SK-N-SH (cell line): ENCODE data around the gene SCO1. TPM values are rescaled to one million over a fixed set of nuclear protein-coding genes. Genes with fewer than 3 reads are reported as not detected.

Experiments
- CTCF ChIA-PET: fragments of 300-600, 350-600 bp; formaldehyde crosslinking; extraction: SDS; loops from one replicate; lab custom pipeline; 2021; lab: Yijun Ruan, JAX
- POLR2A ChIA-PET: fragments of 350-600 bp; sonication (Branson Sonifier 250); formaldehyde crosslinking; extraction: SDS; loops from one replicate; lab custom pipeline; 2020; ENCODE audit warnings: antibody characterized with exemption, inconsistent platforms; lab: Yijun Ruan, JAX
- DNase-seq: peaks from one replicate; pipeline ENCODE4 v3.0.0; 2012
- H2AFZ ChIP-seq: fragments of 200-600 bp; sonication (generic); 2 replicates; pipeline ENCODE4 v1.8.1; 2016; ENCODE audit warnings: antibody characterized with exemption, mild to moderate bottlenecking, low read depth
- H3F3A ChIP-seq: fragments of 200-600 bp; sonication (generic); replicated peaks from 2 replicates; pipeline ENCODE3; 2016; ENCODE audit warnings: antibody characterized with exemption, mild to moderate bottlenecking; ENCODE audit not compliant: insufficient read depth
- H3K27ac ChIP-seq, 2 experiments: fragments of 200-500 bp in 1 of 2; fragments of 200-600 bp in 1 of 2; sonication (Bioruptor generic) in 1 of 2; sonication (generic), shearing (Covaris generic) in 1 of 2; 2 replicates each; pipeline versions ENCODE4 v1.5.1 to v1.6.1; 2014 to 2016; ENCODE audit warnings: low read depth in 2 of 2, inconsistent platforms in 1 of 2, low read length in 1 of 2, mild to moderate bottlenecking in 1 of 2, mixed read lengths in 1 of 2
- H3K27me3 ChIP-seq: fragments of 200-600 bp; sonication (generic), shearing (Covaris generic); 2 replicates; pipeline ENCODE4 v1.6.1; 2016; ENCODE audit warnings: mixed run types; ENCODE audit not compliant: insufficient read depth
- H3K36me3 ChIP-seq, 2 experiments: fragments of 200-500 bp in 1 of 2; fragments of 200-600 bp in 1 of 2; sonication (Bioruptor generic) in 1 of 2; sonication (generic) in 1 of 2; replicated peaks in 1 of 2; 2 replicates each; pipeline versions ENCODE3 to v1.5.1; 2014 to 2016; ENCODE audit warnings: low read length in 1 of 2, mild to moderate bottlenecking in 1 of 2; ENCODE audit not compliant: insufficient read depth in 2 of 2, control insufficient read depth in 1 of 2
- H3K4me1 ChIP-seq, 2 experiments: fragments of 200-500 bp in 1 of 2; fragments of 200-600 bp in 1 of 2; sonication (Bioruptor generic) in 1 of 2; sonication (generic), shearing (Covaris generic) in 1 of 2; 2 replicates each; pipeline versions ENCODE4 v1.5.1 to v1.6.1; 2014 to 2016; ENCODE audit warnings: low read depth in 1 of 2, low read length in 1 of 2, mixed run types in 1 of 2; ENCODE audit not compliant: insufficient read depth in 2 of 2, control insufficient read depth in 1 of 2
- H3K4me2 ChIP-seq: fragments of 200-600 bp; sonication (generic), shearing (Covaris generic); 2 replicates; pipeline ENCODE4 v1.6.1; 2017; ENCODE audit warnings: mixed run types
- H3K4me3 ChIP-seq, 2 experiments: fragments of 200-500 bp in 1 of 2; fragments of 200-600 bp in 1 of 2; sonication (Bioruptor generic) in 1 of 2; sonication (generic), shearing (Covaris generic) in 1 of 2; 2 replicates each; pipeline versions ENCODE4 v1.5.1 to v1.8.1; 2014 to 2016; ENCODE audit warnings: low read depth in 2 of 2, inconsistent platforms in 1 of 2, low read length in 1 of 2, mild to moderate bottlenecking in 1 of 2, mixed read lengths in 1 of 2, moderate library complexity in 1 of 2
- H3K79me2 ChIP-seq: fragments of 200-600 bp; sonication (generic); 2 replicates; pipeline ENCODE4 v1.8.1; 2017; ENCODE audit warnings: mild to moderate bottlenecking; ENCODE audit not compliant: insufficient read depth
- H3K9ac ChIP-seq: fragments of 200-600 bp; sonication (generic); 2 replicates; pipeline ENCODE4 v1.6.1; 2017; ENCODE audit warnings: mixed run types
- H3K9me2 ChIP-seq: fragments of 200-600 bp; sonication (generic); 2 replicates; pipeline ENCODE4 v1.6.1; 2017; ENCODE audit warnings: mixed run types
- H3K9me3 ChIP-seq: fragments of 200-600 bp; sonication (generic); 2 replicates; pipeline ENCODE4 v1.6.1; 2017; ENCODE audit warnings: mixed run types, mild to moderate bottlenecking, moderate library complexity
- H4K20me1 ChIP-seq: fragments of 200-600 bp; sonication (generic); 2 replicates; pipeline ENCODE4 v1.6.1; 2017; ENCODE audit warnings: mild to moderate bottlenecking, mixed run types; ENCODE audit not compliant: insufficient read depth
- EP300 ChIP-seq, 2 experiments: IDR thresholded peaks; 2 replicates each; pipeline versions ENCODE4 v1.4.0 to v1.6.1; 2012; ENCODE audit warnings: borderline replicate concordance in 1 of 2, low read depth in 1 of 2, low read length in 1 of 2
- EZH2phosphoT487 ChIP-seq: fragments of 200-600 bp; sonication (generic); IDR thresholded peaks from 2 replicates; pipeline ENCODE4 v1.6.1; 2017; ENCODE audit warnings: low read depth, mixed run types, mild to moderate bottlenecking, antibody characterized with exemption, moderate library complexity, borderline replicate concordance
- FOSL2 ChIP-seq: IDR thresholded peaks from 2 replicates; pipeline ENCODE4 v1.4.0; 2012; ENCODE audit warnings: low read depth, mild to moderate bottlenecking, moderate library complexity, borderline replicate concordance
- JUND ChIP-seq: IDR thresholded peaks from 2 replicates; pipeline ENCODE4 v1.4.0; 2012
- NFIC ChIP-seq: IDR thresholded peaks from 2 replicates; pipeline ENCODE4 v1.4.0; 2012; ENCODE audit warnings: borderline replicate concordance
- RCOR1 ChIP-seq: fragments of 150-350 bp; IDR thresholded peaks from 2 replicates; pipeline ENCODE4 v1.6.1; 2017; ENCODE audit warnings: antibody characterized with exemption, low read length
- SIN3A ChIP-seq: IDR thresholded peaks from 2 replicates; pipeline ENCODE4 v1.6.1; 2012; ENCODE audit warnings: low read depth, mild to moderate bottlenecking, low read length, moderate library complexity, borderline replicate concordance
- SMC3 ChIP-seq: IDR thresholded peaks from 2 replicates; pipeline ENCODE4 v1.6.1; 2012; ENCODE audit warnings: low read depth, low read length, improper control_type of control experiment
- WGBS: methylation state at CpG from one replicate; pipeline ENCODE4 v1.1.6; 2017; ENCODE audit warnings: low lambda C conversion rate; 5-methylcytosine and 5-hydroxymethylcytosine counted together
- polyA plus RNA-seq, 3 experiments: library from polyadenylated mRNA; depleted of rRNA; stranded (reverse); fragments of >200 nt; gene quantifications; 2 replicates each; pipeline ENCODE4 v1.2.3, GENCODE V29; 2012
- TF ChIP-seq, protein P1 (sequence below): IDR thresholded peaks from 2 replicates; pipeline ENCODE4 v1.4.0; 2012; ENCODE audit warnings: low read depth
- TF ChIP-seq, protein P2 (sequence below): fragments of 150-350 bp; IDR thresholded peaks from 2 replicates; pipeline ENCODE4 v1.6.1; 2016; ENCODE audit warnings: mild to moderate bottlenecking, low read depth, low read length

SCO1 gene
- polyA plus RNA-seq, 1 of the 3 experiments (the other 2 are of a cell fraction), result 28.6 TPM

DNA sequence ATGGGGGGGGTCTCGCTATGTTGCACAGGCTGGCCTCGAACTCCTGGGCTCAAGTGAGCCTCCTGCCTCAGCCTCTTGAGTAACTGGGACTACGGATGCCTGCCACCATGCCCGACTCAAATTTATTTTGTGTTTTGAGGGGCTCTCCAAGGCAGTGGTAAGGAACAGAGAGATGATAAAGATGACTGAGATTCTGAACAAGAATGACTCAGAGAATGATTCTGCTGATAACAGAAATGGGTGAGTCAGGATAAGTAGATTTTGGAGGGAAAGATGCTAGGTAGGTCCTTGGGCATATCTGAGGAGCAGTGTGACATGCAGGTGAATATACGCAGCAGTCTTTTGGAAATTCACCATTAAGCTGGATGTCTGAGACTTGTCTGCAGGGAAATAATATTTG is 29.9 kb upstream of the SCO1 start:
- Histone ChIP-seq H3K9me2 (no peaks in the 10 kb centered on the region), H3K79me2 (no peaks in the 10 kb centered on the region), H3F3A (peaks cover 16% of the 10 kb centered on the region), H3K4me2 (no peak overlapping the region), H3K4me1 (peaks cover 0 to 6% of the 10 kb centered on the region in 2 experiments; a peak in 1 of 4 replicates), H3K27me3 (no peaks in the 10 kb centered on the region), H3K9ac (no peak overlapping the region), H2AFZ (no peak overlapping the region), H3K27ac (no peak overlapping the region), H3K4me3 (no peak overlapping the region), H3K9me3 (no peaks in the 10 kb centered on the region), H4K20me1 (no peaks in the 10 kb centered on the region), H3K36me3 (no peaks in the 10 kb centered on the region)
- TF ChIP-seq FOSL2, result 0 out of 2 replicates have a peak, but pooled peaks have one; percentile 5
- no peak for TF ChIP-seq RCOR1
- no peak for DNase-seq
- ChIA-PET POLR2A (no interaction called here), CTCF (interaction anchor here (0.8 to 1.2 kb wide), 2 partner anchors 9 to 10 kb away, joined by 3 to 4 read pairs; no protein-coding TSS in a partner anchor)
- 74% methylated on average over 5 of the region's 5 CpGs for WGBS

DNA sequence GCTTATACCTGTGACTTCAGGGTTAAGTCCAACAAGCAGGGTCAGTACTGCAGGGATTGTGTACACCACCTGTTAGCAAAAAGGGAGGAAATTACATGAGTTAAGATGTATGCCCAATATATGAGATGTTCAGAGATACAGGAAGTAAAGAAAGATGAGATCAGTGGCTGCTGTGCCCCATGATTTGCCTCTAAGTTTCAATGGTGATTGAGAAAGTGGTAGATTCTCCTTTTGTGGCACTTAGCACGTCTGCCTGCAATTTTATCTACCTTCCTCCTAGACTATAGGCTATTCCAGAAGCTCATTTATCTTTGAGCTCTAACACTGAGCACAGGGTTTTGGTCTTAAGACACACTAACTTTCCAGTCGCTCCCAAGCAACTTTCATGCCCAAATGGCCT is 28.9 kb upstream of the SCO1 start:
- no peak overlapping the region for H3K4me3 ChIP-seq
- peaks cover 0 to 6% of the 10 kb centered on the region in 2 experiments; a peak in 1 of 4 replicates for H3K4me1 ChIP-seq
- no peaks in the 10 kb centered on the region for H4K20me1 ChIP-seq
- ChIA-PET CTCF (interaction anchor here (1.2 kb wide), 1 partner anchor 10 kb away, joined by 4 read pairs; no protein-coding TSS in a partner anchor), POLR2A (no interaction called here)
- no peaks in the 10 kb centered on the region for H3K9me2 ChIP-seq
- no peak overlapping the region for H3K9ac ChIP-seq
- no peaks in the 10 kb centered on the region for H3K36me3 ChIP-seq
- H3K79me2 ChIP-seq, result no peaks in the 10 kb centered on the region
- 54% methylated on average over 2 of the region's 2 CpGs for WGBS
- H3K27me3 ChIP-seq, result no peaks in the 10 kb centered on the region
- peaks cover 16% of the 10 kb centered on the region for H3F3A ChIP-seq
- no peak overlapping the region for H2AFZ ChIP-seq
- TF ChIP-seq NFIC (no peak), EP300 (IDR thresholded peaks at IDR 0.05; ENCODE audit: borderline replicate concordance in 1 of 2, low read depth in 1 of 2, low read length in 1 of 2) (no peak), EZH2phosphoT487 (no peak), JUND (no peak)
- TF ChIP-seq, protein P1, sequence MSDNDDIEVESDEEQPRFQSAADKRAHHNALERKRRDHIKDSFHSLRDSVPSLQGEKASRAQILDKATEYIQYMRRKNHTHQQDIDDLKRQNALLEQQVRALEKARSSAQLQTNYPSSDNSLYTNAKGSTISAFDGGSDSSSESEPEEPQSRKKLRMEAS, result no peak
- TF ChIP-seq, all 33 proteins: peak for 0
- no peak overlapping the region for H3K4me2 ChIP-seq
- no peak for DNase-seq
- no peaks in the 10 kb centered on the region for H3K9me3 ChIP-seq
- H3K27ac ChIP-seq, result no peak overlapping the region

DNA sequence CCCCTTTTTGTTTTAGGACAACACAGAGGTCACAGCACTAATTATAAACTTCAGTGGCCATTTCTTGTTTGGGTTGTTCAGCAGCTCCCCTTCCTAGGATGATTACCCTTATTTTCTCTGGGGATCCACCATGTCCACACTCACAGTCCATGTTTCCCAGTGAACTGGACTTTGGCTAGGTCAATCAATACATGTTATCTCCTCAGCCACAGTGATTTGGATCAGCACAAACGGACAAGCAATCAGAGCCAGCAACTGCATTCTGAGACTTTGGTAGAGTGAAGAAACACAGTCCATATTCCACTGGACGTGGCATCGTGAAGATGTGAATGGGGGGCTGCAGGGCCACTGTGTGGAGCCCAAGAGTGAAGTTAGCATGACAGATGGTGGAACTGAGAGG is 27.9 kb upstream of the SCO1 start:
- no peaks in the 10 kb centered on the region for H4K20me1 ChIP-seq
- POLR2A ChIA-PET, result no interaction called here

More for the DNA sequence above, 27.9 kb upstream of the SCO1 start:
- no peak overlapping the region for H3K4me3 ChIP-seq
- H3K79me2 ChIP-seq, result no peaks in the 10 kb centered on the region
- H3K4me1 ChIP-seq, result peaks cover 0 to 6% of the 10 kb centered on the region in 2 experiments; a peak in 1 of 4 replicates
- no peak overlapping the region for H2AFZ ChIP-seq
- no peak overlapping the region for H3K9ac ChIP-seq
- no peak overlapping the region for H3K27ac ChIP-seq
- H3K36me3 ChIP-seq, result no peaks in the 10 kb centered on the region
- no peak overlapping the region for H3K4me2 ChIP-seq
- DNase-seq, result no peak
- no peaks in the 10 kb centered on the region for H3K9me2 ChIP-seq
- WGBS, result 93% methylated on average over 3 of the region's 3 CpGs
- peaks cover 13% of the 10 kb centered on the region for H3F3A ChIP-seq
- H3K27me3 ChIP-seq, result no peaks in the 10 kb centered on the region
- CTCF ChIA-PET, result no interaction called here
- TF ChIP-seq SMC3 (no peak), SIN3A (no peak)
- TF ChIP-seq, protein P2, sequence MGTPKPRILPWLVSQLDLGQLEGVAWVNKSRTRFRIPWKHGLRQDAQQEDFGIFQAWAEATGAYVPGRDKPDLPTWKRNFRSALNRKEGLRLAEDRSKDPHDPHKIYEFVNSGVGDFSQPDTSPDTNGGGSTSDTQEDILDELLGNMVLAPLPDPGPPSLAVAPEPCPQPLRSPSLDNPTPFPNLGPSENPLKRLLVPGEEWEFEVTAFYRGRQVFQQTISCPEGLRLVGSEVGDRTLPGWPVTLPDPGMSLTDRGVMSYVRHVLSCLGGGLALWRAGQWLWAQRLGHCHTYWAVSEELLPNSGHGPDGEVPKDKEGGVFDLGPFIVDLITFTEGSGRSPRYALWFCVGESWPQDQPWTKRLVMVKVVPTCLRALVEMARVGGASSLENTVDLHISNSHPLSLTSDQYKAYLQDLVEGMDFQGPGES, result no peak
- H3K9me3 ChIP-seq, result no peaks in the 10 kb centered on the region
